Loucy (cell line): Measurements from ENCODE around the gene TAS2R8.

Experiments
- CTCF ChIP-seq: fragments of 200-600 bp; sonication (generic); conservative IDR thresholded peaks from 2 replicates; pipeline ENCODE4 v1.5.1; 2014; ENCODE audit warnings: mild to moderate bottlenecking, antibody characterized with exemption, low read length
- EZH2phosphoT487 ChIP-seq: fragments of 200-600 bp; IDR thresholded peaks from 2 replicates; pipeline ENCODE4 v1.6.1; 2018; ENCODE audit warnings: antibody characterized with exemption, mild to moderate bottlenecking, moderate library complexity, borderline replicate concordance

- TF ChIP-seq CTCF (no peak), EZH2phosphoT487 (no peak)
Measured at GRCh38 chr12:10794222-10794621, 12.9 kb downstream of the TAS2R8 start.
